ENCODE results near the gene L3MBTL4. TPM values are rescaled to one million over a fixed set of nuclear protein-coding genes. Genes with fewer than 3 reads are reported as not detected.

The L3MBTL4 gene
- total RNA-seq, 1 experiment from 2014 or later = not detected

- intact Hi-C loops (cut with micrococcal nuclease; ENCODE audit: unreplicated experiment) = no loop called here
- CTCF ChIA-PET = no interaction called here
- no peak for TF ChIP-seq CTCF (conservative IDR thresholded peaks at IDR 0.05; ENCODE audit: low read depth, low read length)
- Histone ChIP-seq H3K4me1 (ENCODE audit: insufficient read depth, low read length, poor library complexity, severe bottlenecking) (no peaks in the 10 kb centered on the region), H3K36me3 (ENCODE audit: insufficient read depth, low read length, poor library complexity, severe bottlenecking) (no peaks in the 10 kb centered on the region), H3K4me3 (ENCODE audit: low read depth, low read length, poor library complexity, severe bottlenecking) (no peak overlapping the region), H3K27me3 (replicated peaks; ENCODE audit: insufficient read depth, low read depth, low read length, poor library complexity) (no peaks in the 10 kb centered on the region), H3K9me3 (ENCODE audit: low read depth, low read length, poor library complexity, severe bottlenecking) (peaks cover 68% of the 10 kb centered on the region), H3K27ac (ENCODE audit: low read depth, low read length, poor library complexity, severe bottlenecking) (no peak overlapping the region)
- POLR2A ChIA-PET (ENCODE audit: low non-redundant PET) = no interaction called here
- no peak for DNase-seq (ENCODE audit: low spot score)
- no TSS peak for BruUV-seq (replicated peaks)
These were observed 163.6 kb downstream of the L3MBTL4 start for GRCh38 chr18:6251084-6251483.

GRCh38 chr18:6249788-6250187, 164.9 kb downstream of the L3MBTL4 start:
- TF ChIP-seq EZH2 (IDR thresholded peaks at IDR 0.05; ENCODE audit: borderline replicate concordance, low read depth, low read length, poor library complexity, severe bottlenecking) = no peak
- no peak for TF ChIP-seq CTCF (conservative IDR thresholded peaks at IDR 0.05; ENCODE audit: low read depth, low read length)
- no peaks in the 10 kb centered on the region for H3K36me3 ChIP-seq (ENCODE audit: insufficient read depth, low read length, poor library complexity, severe bottlenecking)
- H3K9me3 ChIP-seq (ENCODE audit: low read depth, low read length, poor library complexity, severe bottlenecking) = peaks cover 60% of the 10 kb centered on the region
- intact Hi-C loops (cut with micrococcal nuclease; ENCODE audit: unreplicated experiment) = no loop called here
- POLR2A ChIA-PET (ENCODE audit: low non-redundant PET) = no interaction called here
- no peak for DNase-seq (ENCODE audit: low spot score)
- CTCF ChIA-PET = no interaction called here
- H3K27me3 ChIP-seq (replicated peaks; ENCODE audit: insufficient read depth, low read depth, low read length, poor library complexity) = no peaks in the 10 kb centered on the region
- H3K27ac ChIP-seq (ENCODE audit: low read depth, low read length, poor library complexity, severe bottlenecking) = no peak overlapping the region
- no peak overlapping the region for H3K4me3 ChIP-seq (ENCODE audit: low read depth, low read length, poor library complexity, severe bottlenecking)
- H3K4me1 ChIP-seq (ENCODE audit: insufficient read depth, low read length, poor library complexity, severe bottlenecking) = no peaks in the 10 kb centered on the region
- BruUV-seq (replicated peaks) = no TSS peak

GRCh38 chr18:6249170-6249569, 165.5 kb downstream of the L3MBTL4 start:
- Histone ChIP-seq H3K27me3 (replicated peaks; ENCODE audit: insufficient read depth, low read depth, low read length, poor library complexity) (no peaks in the 10 kb centered on the region), H3K36me3 (ENCODE audit: insufficient read depth, low read length, poor library complexity, severe bottlenecking) (no peaks in the 10 kb centered on the region), H3K27ac (ENCODE audit: low read depth, low read length, poor library complexity, severe bottlenecking) (no peak overlapping the region), H3K9me3 (ENCODE audit: low read depth, low read length, poor library complexity, severe bottlenecking) (peaks cover 56% of the 10 kb centered on the region), H3K4me1 (ENCODE audit: insufficient read depth, low read length, poor library complexity, severe bottlenecking) (no peaks in the 10 kb centered on the region), H3K4me3 (ENCODE audit: low read depth, low read length, poor library complexity, severe bottlenecking) (no peak overlapping the region)
- TF ChIP-seq CTCF (conservative IDR thresholded peaks at IDR 0.05; ENCODE audit: low read depth, low read length) (no peak), EZH2 (IDR thresholded peaks at IDR 0.05; ENCODE audit: borderline replicate concordance, low read depth, low read length, poor library complexity, severe bottlenecking) (no peak)
- no TSS peak for BruUV-seq (replicated peaks)
- intact Hi-C loops (cut with micrococcal nuclease; ENCODE audit: unreplicated experiment) = no loop called here
- CTCF ChIA-PET = no interaction called here
- DNase-seq (ENCODE audit: low spot score) = no peak
- POLR2A ChIA-PET (ENCODE audit: low non-redundant PET) = no interaction called here
